AG09309 (cell line): ENCODE measurements around the gene NTM.

Source experiments
- DNase-seq: peaks from one replicate; pipeline ENCODE4 v3.0.0-alpha.2; 2010; ENCODE audit warnings: low read depth
- H3K4me3 ChIP-seq: 2 replicates; pipeline ENCODE4 v1.5.1; 2011; ENCODE audit warnings: mild to moderate bottlenecking, low read depth, low read length, moderate library complexity; ENCODE audit not compliant: control insufficient read depth
- TF ChIP-seq, protein P1 (sequence below): IDR thresholded peaks from 2 replicates; pipeline ENCODE4 v1.5.1; 2011; ENCODE audit warnings: mild to moderate bottlenecking, low read depth, low read length, inconsistent platforms; ENCODE audit not compliant: insufficient read depth, control insufficient read depth; ENCODE audit errors: missing control alignments

Gene NTM

GRCh38 chr11:131855320-131855719 is 484.9 kb downstream of the NTM start:
- no peak overlapping the region for H3K4me3 ChIP-seq
- TF ChIP-seq, protein P1, sequence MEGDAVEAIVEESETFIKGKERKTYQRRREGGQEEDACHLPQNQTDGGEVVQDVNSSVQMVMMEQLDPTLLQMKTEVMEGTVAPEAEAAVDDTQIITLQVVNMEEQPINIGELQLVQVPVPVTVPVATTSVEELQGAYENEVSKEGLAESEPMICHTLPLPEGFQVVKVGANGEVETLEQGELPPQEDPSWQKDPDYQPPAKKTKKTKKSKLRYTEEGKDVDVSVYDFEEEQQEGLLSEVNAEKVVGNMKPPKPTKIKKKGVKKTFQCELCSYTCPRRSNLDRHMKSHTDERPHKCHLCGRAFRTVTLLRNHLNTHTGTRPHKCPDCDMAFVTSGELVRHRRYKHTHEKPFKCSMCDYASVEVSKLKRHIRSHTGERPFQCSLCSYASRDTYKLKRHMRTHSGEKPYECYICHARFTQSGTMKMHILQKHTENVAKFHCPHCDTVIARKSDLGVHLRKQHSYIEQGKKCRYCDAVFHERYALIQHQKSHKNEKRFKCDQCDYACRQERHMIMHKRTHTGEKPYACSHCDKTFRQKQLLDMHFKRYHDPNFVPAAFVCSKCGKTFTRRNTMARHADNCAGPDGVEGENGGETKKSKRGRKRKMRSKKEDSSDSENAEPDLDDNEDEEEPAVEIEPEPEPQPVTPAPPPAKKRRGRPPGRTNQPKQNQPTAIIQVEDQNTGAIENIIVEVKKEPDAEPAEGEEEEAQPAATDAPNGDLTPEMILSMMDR: no peak
- no peak for DNase-seq

GRCh38 chr11:131857246-131857645 is 486.8 kb downstream of the NTM start:
- H3K4me3 ChIP-seq: no peak overlapping the region
- no peak for DNase-seq
- TF ChIP-seq, protein P1: no peak

- TF ChIP-seq, protein P1: no peak
- no peak overlapping the region for H3K4me3 ChIP-seq
- DNase-seq: no peak
Observed at GRCh38 chr11:131858505-131858904, 488.1 kb downstream of the NTM start.

DNA sequence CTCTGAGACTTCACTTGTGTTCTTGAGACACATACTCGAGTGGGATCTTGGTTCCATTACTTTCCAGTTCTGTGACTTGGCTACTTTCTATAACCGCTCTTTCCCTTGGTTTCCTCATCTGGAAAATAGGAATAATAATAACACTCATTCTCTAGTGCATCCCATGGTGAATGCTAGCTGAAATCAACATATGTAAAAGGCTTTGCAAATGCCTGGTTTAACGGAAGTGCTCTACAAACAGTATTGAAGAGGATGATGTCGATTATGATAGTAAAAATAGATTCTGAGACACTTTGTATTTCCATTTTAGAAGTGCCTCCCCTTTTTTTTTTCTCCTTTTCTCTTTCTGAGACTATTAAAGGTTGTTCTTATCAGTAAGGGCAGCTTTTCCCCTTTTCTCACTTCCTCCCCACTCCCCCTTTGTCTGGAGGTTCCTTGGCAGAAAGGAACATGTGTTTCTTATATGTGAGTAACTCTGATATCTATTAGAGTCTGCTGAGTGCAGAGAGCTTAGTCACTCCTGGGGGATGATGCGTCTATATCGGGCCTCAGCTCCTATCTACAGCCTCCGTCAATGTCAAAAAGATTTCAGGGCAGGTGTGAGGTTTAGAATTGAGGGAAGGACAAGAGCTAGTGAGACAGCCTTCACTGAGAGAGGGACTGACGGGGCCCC is 489.3 kb downstream of the NTM start:
- no peak overlapping the region for H3K4me3 ChIP-seq
- DNase-seq: peak; percentile 28
- TF ChIP-seq, protein P1: no peak

GRCh38 chr11:131864228-131864627 is 493.8 kb downstream of the NTM start:
- no peak for DNase-seq
- no peak overlapping the region for H3K4me3 ChIP-seq
- TF ChIP-seq, protein P1: no peak

DNA sequence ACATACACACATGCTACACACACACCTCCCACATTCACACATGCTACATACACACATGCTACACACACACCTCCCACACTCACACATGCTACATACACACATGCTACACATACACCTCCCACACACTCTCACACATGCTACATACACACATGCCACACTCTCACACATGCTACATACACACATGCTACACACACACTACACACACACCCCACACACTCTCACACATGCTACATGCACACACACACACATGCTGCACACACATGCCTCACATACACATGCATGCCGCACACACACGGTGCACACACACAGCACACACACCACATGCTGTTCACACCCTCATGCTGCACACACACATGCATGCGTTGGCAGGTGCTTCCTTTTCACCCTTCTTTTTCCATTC is 495.4 kb downstream of the NTM start:
- no peak overlapping the region for H3K4me3 ChIP-seq
- DNase-seq: no peak
- TF ChIP-seq, protein P1: no peak
